WERI-Rb-1 (cell line): ENCODE measurements around the gene FAM78A.
"Not testable (repeated sequence)": the region's sequence is repeated elsewhere in the genome, so short reads cannot be mapped to it uniquely, and the experiment has no call there.

Source experiments
- DNase-seq: peaks from one replicate; pipeline ENCODE4 v3.0.0-alpha.2; 2020
- H3K27ac ChIP-seq: fragments of 250-450 bp; sonication (Bioruptor Pico); 2 replicates; pipeline ENCODE4 v1.5.1; 2020; ENCODE audit warnings: mild to moderate bottlenecking, moderate library complexity
- H3K27me3 ChIP-seq: fragments of 250-450 bp; sonication (Bioruptor Pico); 2 replicates; pipeline ENCODE4 v1.5.1; 2021; ENCODE audit warnings: mild to moderate bottlenecking, low read depth, moderate library complexity; ENCODE audit not compliant: insufficient read depth, severe bottlenecking
- H3K36me3 ChIP-seq: fragments of 250-450 bp; sonication (Bioruptor Pico); 2 replicates; pipeline ENCODE4 v1.5.1; 2020; ENCODE audit warnings: mild to moderate bottlenecking, moderate library complexity
- H3K4me3 ChIP-seq: 2 replicates; pipeline ENCODE4 v1.5.1; 2011; ENCODE audit warnings: low read depth, mild to moderate bottlenecking, control low read depth, low read length
- H3K9me3 ChIP-seq: fragments of 250-450 bp; sonication (Bioruptor Pico); 2 replicates; pipeline ENCODE4 v1.5.1; 2021; ENCODE audit warnings: mild to moderate bottlenecking, moderate library complexity; ENCODE audit not compliant: severe bottlenecking
- TF ChIP-seq, protein P1 (sequence below): IDR thresholded peaks from 2 replicates; pipeline ENCODE4 v1.5.1; 2011; ENCODE audit warnings: low read depth, mild to moderate bottlenecking, control low read depth, inconsistent platforms, low read length

Gene FAM78A

GRCh38 chr9:131273146-131273855, 3.0 kb downstream of the FAM78A start:
- Histone ChIP-seq H3K9me3 (no peaks in the 10 kb centered on the region), H3K36me3 (peaks cover 8% of the 10 kb centered on the region), H3K27me3 (no peaks in the 10 kb centered on the region), H3K4me3 (no peak overlapping the region), H3K27ac (no peak overlapping the region)
- no peak for DNase-seq
- TF ChIP-seq, protein P1, sequence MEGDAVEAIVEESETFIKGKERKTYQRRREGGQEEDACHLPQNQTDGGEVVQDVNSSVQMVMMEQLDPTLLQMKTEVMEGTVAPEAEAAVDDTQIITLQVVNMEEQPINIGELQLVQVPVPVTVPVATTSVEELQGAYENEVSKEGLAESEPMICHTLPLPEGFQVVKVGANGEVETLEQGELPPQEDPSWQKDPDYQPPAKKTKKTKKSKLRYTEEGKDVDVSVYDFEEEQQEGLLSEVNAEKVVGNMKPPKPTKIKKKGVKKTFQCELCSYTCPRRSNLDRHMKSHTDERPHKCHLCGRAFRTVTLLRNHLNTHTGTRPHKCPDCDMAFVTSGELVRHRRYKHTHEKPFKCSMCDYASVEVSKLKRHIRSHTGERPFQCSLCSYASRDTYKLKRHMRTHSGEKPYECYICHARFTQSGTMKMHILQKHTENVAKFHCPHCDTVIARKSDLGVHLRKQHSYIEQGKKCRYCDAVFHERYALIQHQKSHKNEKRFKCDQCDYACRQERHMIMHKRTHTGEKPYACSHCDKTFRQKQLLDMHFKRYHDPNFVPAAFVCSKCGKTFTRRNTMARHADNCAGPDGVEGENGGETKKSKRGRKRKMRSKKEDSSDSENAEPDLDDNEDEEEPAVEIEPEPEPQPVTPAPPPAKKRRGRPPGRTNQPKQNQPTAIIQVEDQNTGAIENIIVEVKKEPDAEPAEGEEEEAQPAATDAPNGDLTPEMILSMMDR = no peak

DNA sequence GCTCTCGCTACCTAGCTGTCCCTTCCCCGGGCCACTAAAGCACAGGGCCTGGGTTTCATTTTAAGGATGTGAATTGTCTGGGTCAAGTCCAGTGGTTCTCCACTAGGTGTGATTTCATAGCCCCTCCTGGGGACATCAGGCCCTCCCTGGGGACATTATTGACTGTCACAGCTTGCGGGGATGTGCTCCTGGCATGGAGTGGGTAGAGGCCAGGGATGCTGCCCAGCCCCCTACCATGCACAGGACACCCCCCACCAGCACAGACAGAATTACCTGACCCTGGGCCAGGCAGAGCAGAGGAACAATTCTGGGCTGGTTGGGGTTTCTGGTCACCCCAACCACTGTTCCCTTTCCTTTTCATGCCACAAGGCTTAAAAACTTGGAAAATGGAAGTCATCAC, 4.1 kb downstream of the FAM78A start:
- Histone ChIP-seq H3K27ac (no peak overlapping the region), H3K27me3 (no peaks in the 10 kb centered on the region)

GRCh38 chr9:131271506-131271931, 4.8 kb downstream of the FAM78A start:
- no peak overlapping the region for H3K27ac ChIP-seq
- peaks cover 8% of the 10 kb centered on the region for H3K36me3 ChIP-seq
- TF ChIP-seq, protein P1 = no peak
- DNase-seq = no peak
- no peaks in the 10 kb centered on the region for H3K27me3 ChIP-seq
- H3K9me3 ChIP-seq = no peaks in the 10 kb centered on the region
- H3K4me3 ChIP-seq = no peak overlapping the region

More for the DNA sequence above, 4.1 kb downstream of the FAM78A start:
- Histone ChIP-seq H3K36me3 (peaks cover 8% of the 10 kb centered on the region), H3K9me3 (no peaks in the 10 kb centered on the region), H3K4me3 (no peak overlapping the region)
- TF ChIP-seq, protein P1 = no peak
- DNase-seq = no peak

GRCh38 chr9:131271016-131271273, 5.4 kb downstream of the FAM78A start:
- H3K4me3 ChIP-seq, H3K27me3 ChIP-seq, H3K9me3 ChIP-seq, DNase-seq, H3K27ac ChIP-seq, H3K36me3 ChIP-seq: not testable (repeated sequence)

DNA sequence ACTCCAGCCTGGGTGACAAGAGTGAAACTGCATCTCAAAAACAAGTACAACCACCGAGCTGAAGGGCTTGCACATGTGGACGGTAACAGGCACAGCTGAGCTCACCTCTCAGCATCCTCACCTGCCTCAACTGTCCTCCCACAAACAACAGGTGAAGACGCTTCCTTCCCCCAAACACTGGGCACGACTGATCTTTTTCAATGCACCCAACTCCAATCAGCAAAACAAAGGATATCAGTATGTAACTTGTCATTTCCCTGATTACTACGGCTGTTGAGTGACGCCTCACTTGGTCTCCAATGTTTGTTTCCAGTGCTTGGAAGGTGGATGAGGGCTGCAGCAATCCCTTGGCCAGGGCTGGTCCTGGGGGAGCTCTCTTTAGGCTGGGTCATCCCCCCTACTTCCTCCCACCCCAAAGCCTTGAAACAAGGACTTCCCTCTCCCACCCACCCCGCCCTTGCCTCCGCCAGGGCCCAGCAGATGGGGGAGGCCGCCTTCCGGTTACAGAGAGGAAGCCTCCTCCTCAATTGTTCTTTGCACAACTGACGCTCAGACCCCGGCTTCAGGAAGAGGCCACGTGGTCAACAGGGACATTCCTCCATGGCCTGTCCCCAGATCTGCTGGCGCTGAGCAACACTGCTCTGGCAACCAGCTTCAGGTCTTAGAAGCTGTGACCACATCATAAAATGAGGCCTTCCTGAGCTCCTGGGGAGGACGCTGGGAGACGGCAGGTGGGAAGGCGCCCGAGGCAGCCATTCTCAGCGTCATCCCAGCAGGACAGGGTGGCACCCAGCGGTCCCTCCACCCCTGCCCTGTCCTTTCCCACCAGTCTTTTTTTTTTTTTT, 5.9 kb downstream of the FAM78A start:
- DNase-seq = no peak
- TF ChIP-seq, protein P1 = no peak
- Histone ChIP-seq H3K27me3 (no peaks in the 10 kb centered on the region), H3K9me3 (no peaks in the 10 kb centered on the region), H3K27ac (no peak overlapping the region), H3K4me3 (no peak overlapping the region), H3K36me3 (peaks cover 8% of the 10 kb centered on the region)
